ENCODE measurements around the gene PIK3R5.

GRCh38 chr17:8975091-8975725, 9.7 kb upstream of the PIK3R5 start:
- TF ChIP-seq EZH2 (IDR thresholded peaks at IDR 0.05; ENCODE audit: borderline replicate concordance, low read depth, low read length, severe bottlenecking) (no peak), CTCF (IDR thresholded peaks at IDR 0.05; ENCODE audit: borderline replicate concordance, extremely low read depth, low read length, poor library complexity, severe bottlenecking) (peak; percentile 7)

Measured in DND-41 (cell line).